HFF-Myc (cell line): ENCODE results near the gene MUC2.

Experiments
- DNase-seq: peaks from one replicate; pipeline ENCODE4 v3.0.0-alpha.2; 2011; ENCODE audit warnings: low read depth; ENCODE audit errors: extremely low read depth
- H3K4me3 ChIP-seq: replicated peaks from 2 replicates; pipeline ENCODE4 v1.5.1; 2011; ENCODE audit warnings: low read depth, mild to moderate bottlenecking, control low read depth, low read length
- CTCF ChIP-seq: IDR thresholded peaks from 2 replicates; pipeline ENCODE4 v1.5.1; 2012; ENCODE audit warnings: mild to moderate bottlenecking, low read depth, low read length, control low read depth; ENCODE audit errors: missing control alignments

MUC2 gene

GRCh38 chr11:1051356-1052132 lies 23.1 kb upstream of the MUC2 start:
- no peak for TF ChIP-seq CTCF
- H3K4me3 ChIP-seq: no peak overlapping the region
- no peak for DNase-seq

- no peak for TF ChIP-seq CTCF
- H3K4me3 ChIP-seq: no peak overlapping the region
- no peak for DNase-seq
Observed at GRCh38 chr11:1052133-1053011, 22.3 kb upstream of the MUC2 start.

- TF ChIP-seq CTCF: no peak
- DNase-seq: no peak
- H3K4me3 ChIP-seq: no peak overlapping the region
Observed at GRCh38 chr11:1053121-1053901, 21.4 kb upstream of the MUC2 start.

- no peak for TF ChIP-seq CTCF
- no peak overlapping the region for H3K4me3 ChIP-seq
- peak; percentile 14 for DNase-seq
Observed at GRCh38 chr11:1054143-1055108, 20.2 kb upstream of the MUC2 start.

- no peak for DNase-seq
- H3K4me3 ChIP-seq: no peak overlapping the region
- TF ChIP-seq CTCF: no peak
Observed at GRCh38 chr11:1055109-1055703, 19.5 kb upstream of the MUC2 start.
